T-cell (primary cell): Measurements from ENCODE around the gene IL16. TPM values are rescaled to one million over a fixed set of nuclear protein-coding genes. Genes with fewer than 3 reads are reported as not detected.

Source experiments
- ATAC-seq, 4 experiments: fragments of 200-7000 bp in 3 of 4; fragments of 150-1000 bp in 1 of 4; cut with Tn5 transposase; replicated peaks in 1 of 4; 1 replicate in 3 of 4; 2 replicates in 1 of 4; pipeline ENCODE4 v1.10.0; 2021; ENCODE audit warnings: moderate library complexity in 3 of 4, mild to moderate bottlenecking in 2 of 4, moderate number of reproducible peaks in 1 of 4
- CTCF ChIA-PET, 2 donors: fragments of 300-600 bp; sonication (Branson Sonifier 250); formaldehyde crosslinking; loops; one replicate each; lab custom pipeline; 2022; ENCODE audit warnings: antibody characterized with exemption in 2 of 2; lab: Charles Lee
- POLR2A ChIA-PET, 2 donors: fragments of 300-600 bp; sonication (Branson Sonifier 250); formaldehyde crosslinking; loops; one replicate each; lab custom pipeline; 2022; ENCODE audit warnings: antibody characterized with exemption in 2 of 2; lab: Charles Lee
- DNase-seq, 35 experiments: peaks; one replicate each; pipeline versions ENCODE4 v3.0.0 to v3.0.0-alpha.2; 2013 to 2023
- H3K27ac ChIP-seq: one replicate; pipeline ENCODE4 v1.5.1; 2013; ENCODE audit warnings: low read length
- H3K27me3 ChIP-seq, 2 experiments: replicated peaks in 1 of 2; 1 replicate in 1 of 2; 2 replicates in 1 of 2; pipeline versions ENCODE4 v1.6.1 to v1.7.0; 2013; ENCODE audit warnings: low read length in 1 of 2, mixed read lengths in 1 of 2; ENCODE audit not compliant: control insufficient read depth in 2 of 2, insufficient read depth in 2 of 2; ENCODE audit errors: extremely low read depth in 1 of 2
- H3K36me3 ChIP-seq, 2 donors: 1 replicate in 1 of 2; 2 replicates in 1 of 2; pipeline versions ENCODE4 v1.6.1 to v1.7.0; 2013; ENCODE audit warnings: low read length in 1 of 2; ENCODE audit not compliant: control insufficient read depth in 2 of 2, insufficient read depth in 1 of 2; ENCODE audit errors: extremely low read depth in 1 of 2
- H3K4me1 ChIP-seq, 2 experiments: 1 replicate in 1 of 2; 2 replicates in 1 of 2; pipeline versions ENCODE4 v1.6.1 to v1.7.0; 2013; ENCODE audit warnings: low read length in 2 of 2, mixed read lengths in 1 of 2; ENCODE audit not compliant: insufficient read depth in 2 of 2, control insufficient read depth in 1 of 2; ENCODE audit errors: extremely low read depth in 1 of 2
- H3K4me3 ChIP-seq, 2 donors: 1 replicate in 1 of 2; 2 replicates in 1 of 2; pipeline versions ENCODE4 v1.5.1 to v1.7.0; 2013; ENCODE audit warnings: mild to moderate bottlenecking in 2 of 2, low read length in 1 of 2, moderate library complexity in 1 of 2; ENCODE audit not compliant: control insufficient read depth in 1 of 2; ENCODE audit errors: extremely low read depth in 1 of 2
- H3K9me3 ChIP-seq: 2 replicates; pipeline ENCODE4 v1.7.0; 2013
- H3K27ac Mint-ChIP-seq, 2 donors: one replicate each; pipeline ENCODE4 v1.8.0; 2020 to 2021; ENCODE audit warnings: mild to moderate bottlenecking in 2 of 2, mixed read lengths in 2 of 2
- H3K27me3 Mint-ChIP-seq, 2 donors: one replicate each; pipeline ENCODE4 v1.8.0; 2021 to 2022; ENCODE audit warnings: mixed read lengths in 2 of 2
- H3K36me3 Mint-ChIP-seq: one replicate; pipeline ENCODE4 v1.8.0; 2021; ENCODE audit warnings: mixed read lengths
- H3K4me1 Mint-ChIP-seq, 3 donors: one replicate each; pipeline ENCODE4 v1.8.0; 2020 to 2022; ENCODE audit warnings: mixed read lengths in 3 of 3, mild to moderate bottlenecking in 1 of 3
- H3K4me3 Mint-ChIP-seq, 3 donors: one replicate each; pipeline ENCODE4 v1.8.0; 2020 to 2022; ENCODE audit warnings: mild to moderate bottlenecking in 3 of 3, mixed read lengths in 3 of 3, moderate library complexity in 3 of 3
- H3K9me3 Mint-ChIP-seq, 3 donors: one replicate each; pipeline ENCODE4 v1.8.0; 2020 to 2022; ENCODE audit warnings: mixed read lengths in 3 of 3
- WGBS: methylation state at CpG from one replicate; pipeline ENCODE4 v1.1.5; 2013; ENCODE audit warnings: missing lambda C conversion rate; ENCODE audit not compliant: insufficient coverage; 5-methylcytosine and 5-hydroxymethylcytosine counted together
- total RNA-seq, 35 experiments: library from RNA in 6 of 35; stranded (reverse) in 6 of 35; fragments of 120-200 nt in 1 of 35; gene quantifications; one replicate each; pipeline versions ENCODE4 v1.2.1 to v1.2.4 and lab custom pipeline; 2013 to 2026

Gene IL16
- total RNA-seq, 5 donors from 2014 or later (not counting 1 experiment from before 2014, with no cell fraction given) = 143 to 319 (median 299) TPM

DNA sequence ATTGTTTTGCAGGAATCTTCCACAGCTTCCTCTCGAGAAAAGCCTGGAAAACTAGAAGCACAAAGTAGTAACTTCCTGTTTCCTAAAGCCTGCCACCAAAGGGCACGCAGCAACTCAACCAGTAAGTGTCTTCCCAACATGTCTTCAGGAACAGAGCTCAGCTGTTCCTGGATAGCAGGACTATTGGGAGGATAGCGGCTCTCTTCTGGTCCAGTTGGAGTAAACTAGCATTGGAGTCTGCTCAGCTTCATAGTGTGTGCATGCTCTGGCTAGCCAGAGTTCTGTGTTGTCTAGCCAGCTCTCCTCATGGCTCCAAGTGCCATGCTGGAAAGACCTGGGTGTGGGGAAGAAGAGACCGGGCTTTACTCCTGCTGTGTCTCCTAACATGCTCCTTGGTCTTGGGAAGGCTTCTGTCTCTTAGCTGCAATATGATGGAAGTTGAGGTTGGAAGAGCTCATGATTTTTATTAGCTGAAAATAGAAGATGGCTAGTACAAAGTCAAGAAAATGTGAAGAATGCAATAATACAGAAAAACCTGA is 63.1 kb downstream of the IL16 start:
- POLR2A ChIA-PET = no interaction called here
- ATAC-seq (no peak), DNase-seq (no peak)
- Mint-ChIP-seq H3K9me3 (no peaks in the 10 kb centered on the region), H3K4me3 (no peak overlapping the region), H3K36me3 (no peaks in the 10 kb centered on the region), H3K4me1 (peaks cover under 1 to 12% (median under 1%) of the 10 kb centered on the region in 3 donors), H3K27ac (no peak overlapping the region), H3K27me3 (peaks cover 0 to 14% of the 10 kb centered on the region in 2 donors)
- Histone ChIP-seq H3K27ac (no peak overlapping the region), H3K4me1 (no peaks in the 10 kb centered on the region), H3K4me3 (no peak overlapping the region), H3K9me3 (no peaks in the 10 kb centered on the region), H3K27me3 (peaks cover 0 to 18% of the 10 kb centered on the region in 2 experiments), H3K36me3 (no peaks in the 10 kb centered on the region)
- CTCF ChIA-PET = no interaction called here
- WGBS = 81% methylated on average over 3 of the region's 4 CpGs

- Mint-ChIP-seq H3K4me3 (no peak overlapping the region), H3K9me3 (no peaks in the 10 kb centered on the region), H3K27me3 (peaks cover 0 to 10% of the 10 kb centered on the region in 2 donors), H3K27ac (no peak overlapping the region), H3K4me1 (peaks cover 15 to 20% (median 15%) of the 10 kb centered on the region in 3 donors), H3K36me3 (no peaks in the 10 kb centered on the region)
- 83% methylated on average over 1 of the region's 6 CpGs for WGBS
- ATAC-seq = no peak
- Histone ChIP-seq H3K4me3 (no peak overlapping the region), H3K4me1 (peaks cover 8 to 13% of the 10 kb centered on the region in 2 experiments), H3K36me3 (no peaks in the 10 kb centered on the region), H3K27ac (no peak overlapping the region), H3K9me3 (no peaks in the 10 kb centered on the region), H3K27me3 (peaks cover 0 to 22% of the 10 kb centered on the region in 2 experiments)
- CTCF ChIA-PET = no interaction called here
- POLR2A ChIA-PET = interaction anchor here in 1 of 2 donors (0.8 kb wide), 1 partner anchor 146 kb away, joined by 3 read pairs; no protein-coding TSS in a partner anchor
- DNase-seq = no peak
Observed at GRCh38 chr15:81261172-81261811, 64.6 kb downstream of the IL16 start.

DNA sequence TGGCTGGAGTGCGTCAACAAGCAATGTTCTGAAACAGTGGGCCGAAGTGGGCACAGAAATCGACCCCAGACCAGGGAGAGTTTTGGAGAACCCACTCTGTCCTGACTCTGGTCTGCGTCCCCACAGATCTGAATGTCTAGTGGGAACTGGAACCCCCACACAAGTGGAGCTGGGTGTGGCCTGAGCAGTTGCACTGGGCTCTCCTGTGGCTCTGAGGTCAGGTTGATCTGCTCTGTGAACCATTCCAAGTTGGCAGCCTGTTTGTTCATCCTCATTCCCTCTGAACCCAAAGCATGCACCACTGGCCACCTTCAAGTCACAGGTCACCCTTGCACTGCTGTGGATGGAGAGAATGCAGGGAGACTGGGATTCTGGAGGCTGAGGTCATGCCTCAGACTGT is 66.8 kb downstream of the IL16 start:
- Histone ChIP-seq H3K4me3 (no peak overlapping the region), H3K27ac (no peak overlapping the region), H3K36me3 (no peaks in the 10 kb centered on the region), H3K4me1 (peaks cover 13 to 19% of the 10 kb centered on the region in 2 experiments), H3K9me3 (no peaks in the 10 kb centered on the region), H3K27me3 (peaks cover 0 to 19% of the 10 kb centered on the region in 2 experiments)
- Mint-ChIP-seq H3K36me3 (no peaks in the 10 kb centered on the region), H3K4me1 (peaks cover 21 to 30% (median 28%) of the 10 kb centered on the region in 3 donors), H3K27ac (no peak overlapping the region), H3K9me3 (no peaks in the 10 kb centered on the region), H3K4me3 (no peak overlapping the region), H3K27me3 (no peaks in the 10 kb centered on the region)
- ATAC-seq (no peak), DNase-seq (no peak)
- 87% methylated on average over 4 of the region's 4 CpGs for WGBS
- ChIA-PET CTCF (interaction anchor here (0.8 to 1.7 kb wide), 8 partner anchors 9 to 155 kb away, joined by 3 to 8 read pairs (median 4); no protein-coding TSS in a partner anchor), POLR2A (no interaction called here)

DNA sequence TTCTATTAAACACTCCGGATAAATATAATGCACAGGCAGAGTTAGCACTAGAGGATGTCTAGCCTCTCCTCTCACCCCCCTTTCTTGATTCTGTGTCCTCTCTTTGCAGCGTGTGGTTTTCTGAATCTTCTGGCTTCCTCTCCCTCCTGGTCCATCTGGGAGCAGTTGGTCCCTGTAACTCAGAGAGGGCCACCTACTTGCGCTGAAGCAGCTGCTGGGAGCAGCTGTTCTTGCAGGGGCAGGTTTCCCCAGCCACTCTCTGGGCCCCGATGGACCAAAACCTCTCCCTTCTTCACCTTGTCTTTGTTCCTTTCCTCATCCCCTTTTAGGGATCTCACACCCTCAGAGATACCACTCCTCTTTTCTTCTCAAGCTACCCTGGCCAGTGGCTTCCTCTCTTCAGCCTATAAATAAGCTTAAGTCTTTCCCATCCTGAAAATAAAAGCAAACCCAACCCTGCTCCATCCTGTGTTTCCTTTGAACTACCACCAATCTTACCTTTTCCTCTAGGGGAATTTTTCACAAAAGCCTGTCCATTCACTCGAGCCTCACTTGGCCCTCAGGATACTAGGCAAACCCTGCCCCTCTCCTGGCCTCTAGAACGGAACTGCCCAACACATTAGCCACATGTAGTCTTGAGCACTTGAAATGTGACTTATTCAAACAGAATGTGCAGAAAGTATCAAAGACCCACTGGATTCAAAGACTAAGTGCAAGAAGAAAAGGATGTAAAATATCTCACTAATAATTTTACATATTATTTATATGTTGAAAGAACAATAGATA is 67.6 kb downstream of the IL16 start:
- Histone ChIP-seq H3K36me3 (no peaks in the 10 kb centered on the region), H3K27me3 (peaks cover 0 to 19% of the 10 kb centered on the region in 2 experiments), H3K9me3 (no peaks in the 10 kb centered on the region), H3K27ac (no peak overlapping the region), H3K4me1 (peaks cover 20 to 27% of the 10 kb centered on the region in 2 experiments), H3K4me3 (no peak overlapping the region)
- DNase-seq = no peak
- ChIA-PET CTCF (interaction anchor here (0.9 to 1.7 kb wide), 3 partner anchors 101 to 156 kb away, joined by 3 to 8 read pairs (median 5); no protein-coding TSS in a partner anchor), POLR2A (no interaction called here)
- Mint-ChIP-seq H3K27ac (no peak overlapping the region), H3K4me3 (no peak overlapping the region), H3K36me3 (no peaks in the 10 kb centered on the region), H3K4me1 (peaks cover 25 to 36% (median 33%) of the 10 kb centered on the region in 3 donors), H3K27me3 (no peaks in the 10 kb centered on the region), H3K9me3 (no peaks in the 10 kb centered on the region)
- 74% methylated on average over 4 of the region's 6 CpGs for WGBS
- ATAC-seq = no peak

DNA sequence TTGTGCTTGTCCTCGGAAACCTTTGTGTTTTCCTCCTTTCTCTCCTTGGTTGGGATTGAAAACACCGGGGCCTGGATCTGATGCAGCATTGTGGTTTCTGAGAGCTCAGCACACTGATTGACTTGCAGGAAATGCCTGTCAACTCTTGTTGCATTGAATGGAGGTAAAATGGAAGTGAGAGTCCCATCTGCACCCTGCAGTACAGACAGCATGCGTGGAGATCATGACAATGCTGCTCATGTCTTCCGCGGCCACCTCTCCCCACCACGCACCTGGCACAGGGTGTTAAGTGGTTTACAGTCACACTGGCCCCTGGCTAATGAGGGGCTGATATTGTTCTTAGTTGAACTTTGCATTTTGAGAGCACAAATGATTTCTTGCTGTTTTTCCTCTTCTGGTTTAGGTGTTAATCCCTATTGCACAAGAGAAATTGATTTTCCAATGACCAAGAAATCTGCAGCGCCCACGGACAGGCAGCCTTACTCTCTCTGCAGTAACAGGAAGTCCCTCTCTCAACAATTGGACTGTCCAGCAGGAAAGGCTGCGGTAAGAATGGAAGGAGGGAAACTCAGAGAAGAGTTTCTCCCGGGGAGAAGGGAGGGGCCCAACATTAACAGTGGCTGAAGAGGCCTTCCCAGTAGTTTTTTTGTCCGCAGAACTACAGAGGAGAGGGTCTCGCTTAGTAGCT is 68.7 kb downstream of the IL16 start:
- CTCF ChIA-PET = interaction anchor here (0.6 to 4.1 kb wide), 68 partner anchors 9 to 874 kb away, joined by 3 to 67 read pairs (median 5); partner anchors contain the start of genes STARD5 (in 1 of the 2) and TLNRD1 (in 1 of the 2)
- H3K27ac Mint-ChIP-seq = no peak overlapping the region

More for the DNA sequence above, 68.7 kb downstream of the IL16 start:
- Histone ChIP-seq H3K9me3 (no peaks in the 10 kb centered on the region), H3K27me3 (peaks cover 0 to 19% of the 10 kb centered on the region in 2 experiments), H3K36me3 (no peaks in the 10 kb centered on the region), H3K27ac (no peak overlapping the region), H3K4me3 (peak overlapping the region; percentile 0 to 49), H3K4me1 (peaks cover 25 to 31% of the 10 kb centered on the region in 2 experiments)
- peaks cover 27 to 37% (median 36%) of the 10 kb centered on the region in 3 donors for H3K4me1 Mint-ChIP-seq
- peak overlapping the region in 2 of 3 donors; percentile 54 to 64 for H3K4me3 Mint-ChIP-seq
- no peaks in the 10 kb centered on the region for H3K36me3 Mint-ChIP-seq
- no peaks in the 10 kb centered on the region for H3K9me3 Mint-ChIP-seq
- ATAC-seq = peak in 1 of 4 experiments; percentile 20
- 3% methylated on average over 3 of the region's 12 CpGs for WGBS
- no peak for DNase-seq
- POLR2A ChIA-PET = no interaction called here
- H3K27me3 Mint-ChIP-seq = no peaks in the 10 kb centered on the region
